Loucy (cell line): ENCODE results near the gene RTL1.

Experiments
- H2AFZ ChIP-seq: fragments of 200-600 bp; sonication (generic); 2 replicates; pipeline ENCODE4 v1.6.0; 2016; ENCODE audit warnings: antibody characterized with exemption, mild to moderate bottlenecking, low read length, moderate library complexity
- H3F3A ChIP-seq: fragments of 200-600 bp; 2 replicates; pipeline ENCODE4 v1.6.0; 2016; ENCODE audit warnings: antibody characterized with exemption, low read depth, mild to moderate bottlenecking
- H3K27me3 ChIP-seq: fragments of 200-600 bp; sonication (generic); 2 replicates; pipeline ENCODE4 v1.6.1; 2014; ENCODE audit warnings: low read length, mild to moderate bottlenecking; ENCODE audit not compliant: insufficient read depth, poor library complexity, severe bottlenecking
- H3K36me3 ChIP-seq: fragments of 200-600 bp; sonication (generic); 2 replicates; pipeline ENCODE4 v1.6.1; 2016; ENCODE audit warnings: low read length; ENCODE audit not compliant: insufficient read depth
- H3K4me1 ChIP-seq: fragments of 200-600 bp; sonication (generic); 2 replicates; pipeline ENCODE4 v1.5.1; 2014; ENCODE audit warnings: low read length, mild to moderate bottlenecking; ENCODE audit not compliant: insufficient read depth, poor library complexity, severe bottlenecking
- H3K4me2 ChIP-seq: fragments of 200-600 bp; sonication (generic); 2 replicates; pipeline ENCODE4 v1.6.0; 2014; ENCODE audit warnings: antibody characterized with exemption, low read length, low read depth, mild to moderate bottlenecking; ENCODE audit not compliant: poor library complexity, severe bottlenecking
- H3K4me3 ChIP-seq: fragments of 200-600 bp; sonication (generic); 2 replicates; pipeline ENCODE4 v1.5.1; 2014; ENCODE audit warnings: low read length, mild to moderate bottlenecking, mixed read lengths; ENCODE audit not compliant: poor library complexity, severe bottlenecking
- H3K79me2 ChIP-seq: fragments of 200-600 bp; sonication (generic); 2 replicates; pipeline ENCODE4 v1.6.1; 2014; ENCODE audit warnings: low read length; ENCODE audit not compliant: insufficient read depth
- H3K9ac ChIP-seq: fragments of 200-600 bp; sonication (generic); 2 replicates; pipeline ENCODE4 v1.6.0; 2014; ENCODE audit warnings: mild to moderate bottlenecking, low read depth, low read length, moderate library complexity; ENCODE audit not compliant: poor library complexity, severe bottlenecking
- H3K9me2 ChIP-seq: fragments of 200-600 bp; sonication (generic); replicated peaks from 2 replicates; pipeline ENCODE4 v1.6.1; 2016; ENCODE audit warnings: low read depth, low read length, mixed read lengths
- H3K9me3 ChIP-seq: fragments of 200-600 bp; sonication (generic); 2 replicates; pipeline ENCODE4 v1.6.1; 2014; ENCODE audit warnings: mild to moderate bottlenecking, antibody characterized with exemption, low read length, low read depth; ENCODE audit not compliant: insufficient read depth
- H4K20me1 ChIP-seq: fragments of 200-600 bp; sonication (generic); 2 replicates; pipeline ENCODE4 v1.6.0; 2014; ENCODE audit warnings: antibody characterized with exemption, low read length, mild to moderate bottlenecking; ENCODE audit not compliant: insufficient read depth, poor library complexity, severe bottlenecking
- EZH2phosphoT487 ChIP-seq: fragments of 200-600 bp; IDR thresholded peaks from 2 replicates; pipeline ENCODE4 v1.6.1; 2018; ENCODE audit warnings: antibody characterized with exemption, mild to moderate bottlenecking, moderate library complexity, borderline replicate concordance
- TF ChIP-seq, protein P1 (sequence below): fragments of 200-600 bp; sonication (generic); conservative IDR thresholded peaks from 2 replicates; pipeline ENCODE4 v1.5.1; 2014; ENCODE audit warnings: mild to moderate bottlenecking, antibody characterized with exemption, low read length

The RTL1 gene

GRCh38 chr14:100907240-100907639, 3.7 kb upstream of the RTL1 start:
- H2AFZ ChIP-seq = no peak overlapping the region

DNA sequence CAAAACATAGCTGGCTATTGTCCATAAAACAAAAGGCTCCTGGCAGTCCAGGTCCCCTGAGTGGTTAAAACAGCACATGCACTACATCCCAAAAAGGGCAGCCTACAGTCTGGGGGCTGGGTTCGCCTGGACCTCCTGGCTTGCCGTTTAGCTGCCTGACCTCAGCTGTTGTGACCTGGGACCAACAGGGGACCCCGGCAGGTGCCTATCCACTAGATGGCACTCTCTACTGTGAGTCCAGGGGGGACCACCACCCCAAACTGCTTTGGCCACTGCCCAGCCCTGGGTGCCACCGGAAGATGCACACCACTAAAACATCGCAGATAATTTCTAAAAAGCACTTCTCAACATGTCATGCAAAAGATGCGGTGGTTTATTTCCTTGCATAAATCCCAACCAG, 2.9 kb upstream of the RTL1 start:
- no peaks in the 10 kb centered on the region for H3K9me2 ChIP-seq
- H3K27me3 ChIP-seq = no peaks in the 10 kb centered on the region
- H3K36me3 ChIP-seq = no peaks in the 10 kb centered on the region
- H3F3A ChIP-seq = no peaks in the 10 kb centered on the region
- no peak for TF ChIP-seq EZH2phosphoT487
- TF ChIP-seq, protein P1, sequence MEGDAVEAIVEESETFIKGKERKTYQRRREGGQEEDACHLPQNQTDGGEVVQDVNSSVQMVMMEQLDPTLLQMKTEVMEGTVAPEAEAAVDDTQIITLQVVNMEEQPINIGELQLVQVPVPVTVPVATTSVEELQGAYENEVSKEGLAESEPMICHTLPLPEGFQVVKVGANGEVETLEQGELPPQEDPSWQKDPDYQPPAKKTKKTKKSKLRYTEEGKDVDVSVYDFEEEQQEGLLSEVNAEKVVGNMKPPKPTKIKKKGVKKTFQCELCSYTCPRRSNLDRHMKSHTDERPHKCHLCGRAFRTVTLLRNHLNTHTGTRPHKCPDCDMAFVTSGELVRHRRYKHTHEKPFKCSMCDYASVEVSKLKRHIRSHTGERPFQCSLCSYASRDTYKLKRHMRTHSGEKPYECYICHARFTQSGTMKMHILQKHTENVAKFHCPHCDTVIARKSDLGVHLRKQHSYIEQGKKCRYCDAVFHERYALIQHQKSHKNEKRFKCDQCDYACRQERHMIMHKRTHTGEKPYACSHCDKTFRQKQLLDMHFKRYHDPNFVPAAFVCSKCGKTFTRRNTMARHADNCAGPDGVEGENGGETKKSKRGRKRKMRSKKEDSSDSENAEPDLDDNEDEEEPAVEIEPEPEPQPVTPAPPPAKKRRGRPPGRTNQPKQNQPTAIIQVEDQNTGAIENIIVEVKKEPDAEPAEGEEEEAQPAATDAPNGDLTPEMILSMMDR = peak; percentile 87
- H3K4me3 ChIP-seq = no peak overlapping the region
- no peaks in the 10 kb centered on the region for H3K79me2 ChIP-seq
- no peaks in the 10 kb centered on the region for H3K4me1 ChIP-seq
- no peak overlapping the region for H3K4me2 ChIP-seq
- H2AFZ ChIP-seq = no peak overlapping the region
- no peaks in the 10 kb centered on the region for H4K20me1 ChIP-seq
- no peaks in the 10 kb centered on the region for H3K9me3 ChIP-seq
- no peak overlapping the region for H3K9ac ChIP-seq

More at GRCh38 chr14:100907240-100907639, 3.7 kb upstream of the RTL1 start:
- H3K9me3 ChIP-seq = no peaks in the 10 kb centered on the region
- no peak overlapping the region for H3K4me2 ChIP-seq
- H3K4me1 ChIP-seq = no peaks in the 10 kb centered on the region
- H3F3A ChIP-seq = no peaks in the 10 kb centered on the region
- H3K27me3 ChIP-seq = no peaks in the 10 kb centered on the region
- no peak for TF ChIP-seq EZH2phosphoT487
- TF ChIP-seq, protein P1 = no peak
- H3K79me2 ChIP-seq = no peaks in the 10 kb centered on the region
- no peaks in the 10 kb centered on the region for H3K9me2 ChIP-seq
- H3K36me3 ChIP-seq = no peaks in the 10 kb centered on the region
- no peak overlapping the region for H3K9ac ChIP-seq
- no peaks in the 10 kb centered on the region for H4K20me1 ChIP-seq
- no peak overlapping the region for H3K4me3 ChIP-seq

GRCh38 chr14:100905166-100905565, 1.6 kb upstream of the RTL1 start:
- TF ChIP-seq, protein P1 = no peak
- no peak for TF ChIP-seq EZH2phosphoT487
- H3K9me3 ChIP-seq = no peaks in the 10 kb centered on the region
- no peak overlapping the region for H3K9ac ChIP-seq
- H4K20me1 ChIP-seq = no peaks in the 10 kb centered on the region
- H3K4me3 ChIP-seq = no peak overlapping the region
- H3K4me2 ChIP-seq = no peak overlapping the region
- no peak overlapping the region for H2AFZ ChIP-seq
- H3K79me2 ChIP-seq = no peaks in the 10 kb centered on the region
- H3K27me3 ChIP-seq = no peaks in the 10 kb centered on the region
- H3K4me1 ChIP-seq = no peaks in the 10 kb centered on the region
- H3K36me3 ChIP-seq = no peaks in the 10 kb centered on the region
- no peaks in the 10 kb centered on the region for H3F3A ChIP-seq
- no peaks in the 10 kb centered on the region for H3K9me2 ChIP-seq
